Ammon's horn (tissue), 1 donor: ENCODE data around the gene GPSM1.
A peak's percentile ranks its signal among the peaks of the same experiment; 100 is the strongest.
"Not testable (repeated sequence)": the region's sequence is repeated elsewhere in the genome, so short reads cannot be mapped to it uniquely, and the experiment has no call there.

Experiments
- DNase-seq: peaks from one replicate; pipeline ENCODE4 v3.0.0-alpha.2; 2016; ENCODE audit warnings: low spot score

GPSM1 gene

GRCh38 chr9:136344544-136345280 is 17.4 kb downstream of the GPSM1 start:
- DNase-seq, result no peak

GRCh38 chr9:136345281-136346156 is 18.2 kb downstream of the GPSM1 start:
- DNase-seq, result peak; percentile 94

DNA sequence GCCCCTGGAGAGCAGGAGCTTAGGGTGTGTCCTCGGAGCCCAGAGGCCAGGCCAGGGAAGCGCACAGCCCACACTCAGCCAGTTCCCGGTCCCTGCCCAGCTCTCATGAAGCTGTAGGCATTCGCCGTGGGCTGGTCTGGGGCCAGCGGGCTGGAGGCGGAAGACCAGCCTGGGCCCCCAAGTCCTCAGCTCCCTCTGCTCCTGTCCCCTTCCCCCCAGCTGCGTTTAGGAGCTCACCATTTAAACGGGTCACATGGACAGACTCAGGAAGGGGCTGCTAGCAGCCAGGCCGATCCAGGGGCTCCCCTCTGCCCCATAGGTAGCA is 18.8 kb downstream of the GPSM1 start:
- DNase-seq, result no peak

GRCh38 chr9:136346927-136347465 is 19.7 kb downstream of the GPSM1 start:
- no peak for DNase-seq

DNA sequence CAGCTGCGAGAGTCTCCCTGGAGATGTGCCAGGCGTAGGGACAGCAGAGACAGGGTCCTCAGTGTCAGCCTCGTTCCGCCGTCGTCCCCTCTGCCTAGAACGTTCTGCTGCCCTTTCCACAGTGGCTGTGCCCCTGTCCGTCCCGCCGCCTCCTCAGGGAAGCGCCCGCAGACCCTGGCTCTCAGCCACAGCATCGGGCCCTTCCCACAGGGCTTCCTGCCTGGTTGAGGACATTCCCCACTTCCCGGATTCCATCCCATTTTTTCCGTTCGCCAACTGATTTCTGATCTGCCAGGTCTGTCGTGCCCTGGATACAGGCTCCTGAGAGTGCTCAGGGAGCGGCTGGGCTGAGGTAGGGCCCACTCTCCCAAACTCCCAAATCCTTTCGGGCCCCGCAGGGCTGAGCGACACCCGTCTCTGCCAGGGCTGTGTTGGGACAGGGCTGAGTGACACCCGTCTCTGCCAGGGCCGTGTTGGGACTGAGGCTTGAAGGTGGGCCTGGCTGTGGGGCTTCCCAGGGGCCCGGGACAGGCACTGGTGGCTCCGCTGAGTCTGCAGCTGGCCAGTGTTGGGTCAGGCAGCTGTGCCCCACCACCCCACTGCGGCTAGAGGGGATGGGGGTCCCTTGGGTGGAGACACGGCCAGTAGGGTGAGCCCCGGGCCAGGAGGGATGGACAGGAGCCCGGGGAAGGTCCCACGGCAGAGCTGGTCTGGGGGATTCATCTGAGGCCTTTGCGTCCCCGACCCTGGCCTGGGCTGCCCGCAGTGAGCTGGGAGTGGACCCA is 20.3 kb downstream of the GPSM1 start:
- no peak for DNase-seq

- DNase-seq, result no peak
These were observed 21.4 kb downstream of the GPSM1 start for GRCh38 chr9:136348691-136349090.

GRCh38 chr9:136349546-136349945 is 22.2 kb downstream of the GPSM1 start:
- no peak for DNase-seq

DNA sequence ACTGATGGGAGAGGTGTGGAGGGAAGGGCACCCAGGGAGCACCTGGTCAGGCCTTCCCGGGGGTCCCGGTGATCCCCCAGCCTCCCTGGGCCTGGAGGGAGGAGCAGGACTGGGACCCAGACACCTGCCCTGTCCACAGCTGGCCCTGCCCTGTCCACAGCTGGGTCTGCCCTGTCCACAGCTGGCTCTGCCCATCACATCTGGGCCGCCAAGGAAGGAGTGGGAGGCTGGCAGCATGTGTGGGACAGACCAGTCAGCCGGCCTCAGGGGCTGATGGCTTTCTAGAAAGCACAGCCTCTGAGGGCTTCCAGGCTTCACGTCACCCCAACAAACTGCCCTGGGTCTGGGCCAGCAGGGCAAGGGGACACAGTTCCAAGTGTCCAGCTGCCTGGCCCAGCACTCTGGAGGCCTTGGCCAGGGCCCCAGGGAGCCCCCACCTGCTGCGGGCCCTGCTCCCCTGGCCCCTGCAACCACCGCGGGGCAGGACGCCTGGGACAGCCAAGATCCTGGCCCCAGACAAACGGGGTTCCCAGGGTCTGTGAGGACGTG is 24.0 kb downstream of the GPSM1 start:
- DNase-seq, result no peak

DNA sequence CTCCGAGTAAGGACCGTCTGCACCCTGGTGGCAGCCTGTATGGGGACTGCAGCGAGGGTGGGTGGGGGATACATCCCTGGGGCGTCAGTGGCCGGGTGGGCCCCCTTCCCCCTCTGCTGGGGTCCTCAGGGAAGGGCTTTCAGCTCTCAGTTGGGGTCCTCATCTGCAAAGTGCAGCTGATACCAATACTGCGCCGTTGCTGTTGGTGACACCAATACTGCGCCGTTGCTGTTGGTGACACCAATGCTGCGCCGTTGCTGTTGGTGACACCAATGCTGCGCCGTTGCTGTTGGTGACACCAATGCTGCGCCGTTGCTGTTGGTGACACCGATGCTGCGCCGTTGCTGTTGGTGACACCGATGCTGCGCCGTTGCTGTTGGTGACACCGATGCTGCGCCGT is 24.5 kb downstream of the GPSM1 start:
- DNase-seq, result not testable (repeated sequence)

DNA sequence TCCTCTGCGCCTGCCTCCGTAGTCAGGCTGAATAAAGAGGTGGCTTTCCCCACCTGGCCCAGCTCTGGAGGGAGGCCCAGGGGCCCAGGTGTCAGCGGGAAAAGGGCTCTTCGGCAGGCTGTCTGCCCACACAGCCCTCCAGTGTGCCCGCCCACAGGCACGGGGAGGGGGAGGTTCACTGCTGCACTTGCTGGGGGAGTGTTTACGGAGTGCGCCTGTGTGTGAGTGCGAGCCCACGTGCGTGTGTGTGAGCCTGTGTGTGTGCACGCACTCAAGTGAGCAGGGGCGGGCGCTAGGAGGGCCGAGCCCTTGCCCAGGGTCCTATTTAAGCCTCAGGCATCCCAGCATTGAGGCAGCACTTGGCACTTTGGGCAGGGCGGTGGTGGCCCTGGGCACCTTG is 25.3 kb downstream of the GPSM1 start:
- DNase-seq, result peak; percentile 51

- no peak for DNase-seq
These were observed 25.7 kb downstream of the GPSM1 start for GRCh38 chr9:136353088-136353487.

- DNase-seq, result no peak
These were observed 26.6 kb downstream of the GPSM1 start for GRCh38 chr9:136353757-136354488.

DNA sequence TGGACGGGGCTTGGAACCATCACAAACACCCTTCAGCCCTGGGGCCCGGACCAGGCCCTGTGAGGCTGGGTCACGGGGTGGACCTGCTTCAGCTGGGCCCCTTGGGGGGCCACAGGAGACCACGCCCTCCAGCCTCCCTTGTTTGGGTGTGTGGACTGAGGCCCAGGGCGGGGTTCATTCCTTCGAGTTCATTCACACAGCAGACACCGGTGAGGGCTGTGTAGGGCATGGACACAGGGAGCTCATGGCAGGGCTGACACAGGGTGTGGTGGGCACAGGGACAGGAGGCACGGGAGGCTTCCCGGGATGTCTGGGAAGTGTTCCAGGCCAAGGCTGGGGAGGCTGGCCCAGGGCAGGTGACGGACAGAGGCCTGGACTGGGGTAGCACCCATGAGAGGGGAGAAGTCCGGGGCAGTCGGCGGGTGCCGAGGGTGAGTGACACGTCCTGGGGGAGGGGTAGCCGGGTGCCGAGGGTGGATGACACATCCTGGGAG is 27.3 kb downstream of the GPSM1 start:
- DNase-seq, result no peak

GRCh38 chr9:136355616-136356557 is 28.5 kb downstream of the GPSM1 start:
- DNase-seq, result no peak

DNA sequence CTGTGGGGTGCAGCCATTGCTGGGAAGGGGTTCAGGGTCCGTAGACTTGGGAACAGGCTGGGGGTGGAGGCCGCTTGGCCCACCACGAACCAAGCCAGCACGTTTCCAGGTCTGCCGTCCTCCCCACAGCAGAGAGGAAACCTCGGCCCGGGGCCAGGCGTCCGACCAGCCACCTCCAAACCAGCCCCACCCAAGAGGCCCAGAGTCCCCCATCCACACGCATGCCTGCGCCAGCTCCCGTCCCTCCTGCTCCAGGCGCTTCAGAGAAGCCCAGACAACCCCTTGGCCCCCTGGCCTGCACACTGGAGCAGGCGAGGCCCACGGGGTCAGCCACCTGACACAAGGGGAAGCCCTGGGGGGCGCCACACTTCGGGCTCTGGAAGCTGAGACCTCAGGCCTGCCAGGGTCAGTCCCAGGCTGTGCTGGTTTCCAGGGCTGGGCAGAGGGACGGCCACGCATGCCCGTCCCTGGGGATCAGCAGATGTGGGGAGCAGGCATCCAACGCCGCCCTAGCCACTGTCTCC is 29.9 kb downstream of the GPSM1 start:
- no peak for DNase-seq

GRCh38 chr9:136358016-136358415 is 30.7 kb downstream of the GPSM1 start:
- no peak for DNase-seq

GRCh38 chr9:136358888-136359287 is 31.5 kb downstream of the GPSM1 start:
- no peak for DNase-seq

DNA sequence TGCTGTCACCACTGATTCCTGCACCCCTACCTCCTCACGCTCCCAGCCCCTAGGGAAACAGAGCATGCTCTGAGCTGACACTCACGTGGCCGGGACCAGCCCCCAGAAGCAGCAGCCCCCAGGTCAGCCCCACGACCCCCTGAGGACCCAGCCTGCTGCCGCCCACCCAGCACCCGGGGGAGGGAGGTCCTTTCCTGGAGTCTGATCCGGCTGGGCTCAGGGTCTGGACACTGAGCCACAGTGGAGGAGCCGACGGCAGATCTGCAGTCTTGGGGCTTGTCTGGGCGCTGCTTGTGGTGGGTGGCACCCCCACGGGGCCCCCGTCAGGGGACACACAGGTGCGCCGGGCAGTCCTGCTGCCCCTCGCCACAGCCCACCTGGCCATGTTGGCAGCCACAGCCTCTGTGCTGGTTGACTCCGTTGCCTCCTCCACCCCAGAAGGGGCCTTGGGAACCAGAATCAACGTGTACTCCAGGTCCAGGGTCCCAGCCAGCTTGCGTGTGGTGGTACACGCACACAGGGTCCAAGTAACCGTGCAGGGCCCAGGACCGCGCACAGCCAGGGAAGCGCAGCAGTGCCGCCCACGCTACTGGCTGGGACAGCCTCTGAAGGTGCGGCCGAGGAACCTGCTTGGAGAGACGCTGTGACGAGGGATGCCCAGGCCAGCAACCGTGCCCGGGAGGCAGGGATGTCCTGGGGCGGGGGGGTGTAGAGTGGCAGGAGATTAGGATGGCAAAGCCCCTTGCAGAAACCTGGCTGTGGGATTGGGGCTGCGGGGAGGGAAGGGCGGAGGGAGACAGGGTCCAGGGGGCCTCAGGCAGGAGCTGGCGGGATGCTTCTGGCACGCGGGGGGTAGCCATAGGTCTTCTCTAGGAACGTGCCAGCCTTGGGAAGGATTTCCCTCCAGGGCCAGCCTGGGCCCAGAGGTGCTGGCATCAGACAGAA is 32.7 kb downstream of the GPSM1 start:
- DNase-seq, result no peak
